ENCODE data around the gene TPCN1. TPM values are rescaled to one million over a fixed set of nuclear protein-coding genes. Genes with fewer than 3 reads are reported as not detected.

TPCN1 gene
- polyA plus RNA-seq, 4 donors, result 12.2 to 70.2 (median 34.4) TPM

- Histone ChIP-seq H3K4me3 (ENCODE audit: low read depth in 1 of 3, low read length in 3 of 3) (no peak overlapping the region), H3K9me3 (ENCODE audit: control insufficient read depth in 2 of 2, insufficient read depth in 1 of 2, low read depth in 1 of 2, low read length in 1 of 2) (no peaks in the 10 kb centered on the region), H3K27ac (ENCODE audit: low read depth in 1 of 3, low read length in 2 of 3) (no peak overlapping the region), H3K27me3 (ENCODE audit: control insufficient read depth in 3 of 3, insufficient read depth in 3 of 3, low read length in 3 of 3) (no peaks in the 10 kb centered on the region), H3K36me3 (ENCODE audit: control insufficient read depth in 3 of 3, insufficient read depth in 2 of 3, low read depth in 1 of 3, low read length in 3 of 3) (peaks cover 5 to 78% (median 11%) of the 10 kb centered on the region in 3 donors), H3K4me1 (ENCODE audit: control insufficient read depth in 3 of 3, insufficient read depth in 2 of 3, low read depth in 1 of 3, low read length in 2 of 3) (peaks cover 0 to 11% (median 0%) of the 10 kb centered on the region in 3 donors)
- DNase-seq, result no peak
- 80 to 87% (median 85%) methylated on average over 13 of the region's 13 CpGs for WGBS, 3 donors
- no peak for FAIRE-seq
Measured at GRCh38 chr12:113297621-113298471, 76.6 kb downstream of the TPCN1 start.

GRCh38 chr12:113298472-113298817 is 77.2 kb downstream of the TPCN1 start:
- Histone ChIP-seq H3K36me3 (ENCODE audit: control insufficient read depth in 3 of 3, insufficient read depth in 2 of 3, low read depth in 1 of 3, low read length in 3 of 3) (peaks cover 3 to 76% (median 7%) of the 10 kb centered on the region in 3 donors), H3K27me3 (ENCODE audit: control insufficient read depth in 3 of 3, insufficient read depth in 3 of 3, low read length in 3 of 3) (no peaks in the 10 kb centered on the region), H3K4me3 (ENCODE audit: low read depth in 1 of 3, low read length in 3 of 3) (no peak overlapping the region), H3K4me1 (ENCODE audit: control insufficient read depth in 3 of 3, insufficient read depth in 2 of 3, low read depth in 1 of 3, low read length in 2 of 3) (peaks cover 0 to 11% (median 0%) of the 10 kb centered on the region in 3 donors), H3K27ac (ENCODE audit: low read depth in 1 of 3, low read length in 2 of 3) (no peak overlapping the region), H3K9me3 (ENCODE audit: control insufficient read depth in 2 of 2, insufficient read depth in 1 of 2, low read depth in 1 of 2, low read length in 1 of 2) (no peaks in the 10 kb centered on the region)
- DNase-seq (no peak), FAIRE-seq (no peak)
- 74 to 83% (median 77%) methylated on average over 5 of the region's 5 CpGs for WGBS, 3 donors

GRCh38 chr12:113298861-113299545 is 77.7 kb downstream of the TPCN1 start:
- DNase-seq (peak in 1 of 2 donors; percentile 19), FAIRE-seq (no peak)
- Histone ChIP-seq H3K4me1 (ENCODE audit: control insufficient read depth in 3 of 3, insufficient read depth in 2 of 3, low read depth in 1 of 3, low read length in 2 of 3) (peaks cover 0 to 11% (median 0%) of the 10 kb centered on the region in 3 donors), H3K4me3 (ENCODE audit: low read depth in 1 of 3, low read length in 3 of 3) (no peak overlapping the region), H3K27ac (ENCODE audit: low read depth in 1 of 3, low read length in 2 of 3) (peak overlapping the region in 2 of 3 donors; percentile 39 to 51), H3K9me3 (ENCODE audit: control insufficient read depth in 2 of 2, insufficient read depth in 1 of 2, low read depth in 1 of 2, low read length in 1 of 2) (no peaks in the 10 kb centered on the region), H3K27me3 (ENCODE audit: control insufficient read depth in 3 of 3, insufficient read depth in 3 of 3, low read length in 3 of 3) (no peaks in the 10 kb centered on the region), H3K36me3 (ENCODE audit: control insufficient read depth in 3 of 3, insufficient read depth in 2 of 3, low read depth in 1 of 3, low read length in 3 of 3) (peaks cover 3 to 72% (median 6%) of the 10 kb centered on the region in 3 donors)
- WGBS, 3 donors, result 73 to 81% (median 80%) methylated on average over 19 to 20 of the region's 20 CpGs

- Histone ChIP-seq H3K4me1 (ENCODE audit: control insufficient read depth in 3 of 3, insufficient read depth in 2 of 3, low read depth in 1 of 3, low read length in 2 of 3) (peaks cover 0 to 11% (median 0%) of the 10 kb centered on the region in 3 donors), H3K36me3 (ENCODE audit: control insufficient read depth in 3 of 3, insufficient read depth in 2 of 3, low read depth in 1 of 3, low read length in 3 of 3) (peaks cover 2 to 72% (median 3%) of the 10 kb centered on the region in 3 donors), H3K9me3 (ENCODE audit: control insufficient read depth in 2 of 2, insufficient read depth in 1 of 2, low read depth in 1 of 2, low read length in 1 of 2) (no peaks in the 10 kb centered on the region), H3K4me3 (ENCODE audit: low read depth in 1 of 3, low read length in 3 of 3) (no peak overlapping the region), H3K27ac (ENCODE audit: low read depth in 1 of 3, low read length in 2 of 3) (peak overlapping the region; percentile 26 to 51 (median 39)), H3K27me3 (ENCODE audit: control insufficient read depth in 3 of 3, insufficient read depth in 3 of 3, low read length in 3 of 3) (no peaks in the 10 kb centered on the region)
- FAIRE-seq, result no peak
- peak; percentile 22 to 73 for DNase-seq
- 25 to 50% (median 42%) methylated on average over 14 of the region's 14 CpGs for WGBS, 3 donors
Measured at GRCh38 chr12:113299619-113300237, 78.5 kb downstream of the TPCN1 start.

- 88 to 93% (median 89%) methylated on average over 6 of the region's 6 CpGs for WGBS, 3 donors
- FAIRE-seq, result no peak
- no peak for DNase-seq
- H3K4me1 ChIP-seq (ENCODE audit: control insufficient read depth in 3 of 3, insufficient read depth in 2 of 3, low read depth in 1 of 3, low read length in 2 of 3), result peaks cover 0 to 11% (median 0%) of the 10 kb centered on the region in 3 donors
- H3K27me3 ChIP-seq (ENCODE audit: control insufficient read depth in 3 of 3, insufficient read depth in 3 of 3, low read length in 3 of 3), result no peaks in the 10 kb centered on the region
- no peak overlapping the region for H3K4me3 ChIP-seq (ENCODE audit: low read depth in 1 of 3, low read length in 3 of 3)
- no peak overlapping the region for H3K27ac ChIP-seq (ENCODE audit: low read depth in 1 of 3, low read length in 2 of 3)
- peaks cover 0 to 63% (median 0%) of the 10 kb centered on the region in 3 donors for H3K36me3 ChIP-seq (ENCODE audit: control insufficient read depth in 3 of 3, insufficient read depth in 2 of 3, low read depth in 1 of 3, low read length in 3 of 3)
- no peaks in the 10 kb centered on the region for H3K9me3 ChIP-seq (ENCODE audit: control insufficient read depth in 2 of 2, insufficient read depth in 1 of 2, low read depth in 1 of 2, low read length in 1 of 2)
Measured at GRCh38 chr12:113301811-113302210, 80.5 kb downstream of the TPCN1 start.

- H3K4me1 ChIP-seq (ENCODE audit: control insufficient read depth in 3 of 3, insufficient read depth in 2 of 3, low read depth in 1 of 3, low read length in 2 of 3), result peaks cover 0 to 11% (median 0%) of the 10 kb centered on the region in 3 donors
- WGBS, 3 donors, result 83 to 94% (median 94%) methylated on average over 8 of the region's 8 CpGs
- H3K27me3 ChIP-seq (ENCODE audit: control insufficient read depth in 3 of 3, insufficient read depth in 3 of 3, low read length in 3 of 3), result no peaks in the 10 kb centered on the region
- FAIRE-seq (no peak), DNase-seq (no peak)
- peaks cover 0 to 62% (median 3%) of the 10 kb centered on the region in 3 donors for H3K36me3 ChIP-seq (ENCODE audit: control insufficient read depth in 3 of 3, insufficient read depth in 2 of 3, low read depth in 1 of 3, low read length in 3 of 3)
- H3K27ac ChIP-seq (ENCODE audit: low read depth in 1 of 3, low read length in 2 of 3), result no peak overlapping the region
- no peak overlapping the region for H3K4me3 ChIP-seq (ENCODE audit: low read depth in 1 of 3, low read length in 3 of 3)
- no peaks in the 10 kb centered on the region for H3K9me3 ChIP-seq (ENCODE audit: control insufficient read depth in 2 of 2, insufficient read depth in 1 of 2, low read depth in 1 of 2, low read length in 1 of 2)
Measured at GRCh38 chr12:113302466-113302865, 81.2 kb downstream of the TPCN1 start.

GRCh38 chr12:113302886-113303640 is 81.8 kb downstream of the TPCN1 start:
- no peaks in the 10 kb centered on the region for H3K27me3 ChIP-seq (ENCODE audit: control insufficient read depth in 3 of 3, insufficient read depth in 3 of 3, low read length in 3 of 3)
- DNase-seq (no peak), FAIRE-seq (no peak)
- H3K4me1 ChIP-seq (ENCODE audit: control insufficient read depth in 3 of 3, insufficient read depth in 2 of 3, low read depth in 1 of 3, low read length in 2 of 3), result peaks cover 0 to 11% (median 0%) of the 10 kb centered on the region in 3 donors
- H3K9me3 ChIP-seq (ENCODE audit: control insufficient read depth in 2 of 2, insufficient read depth in 1 of 2, low read depth in 1 of 2, low read length in 1 of 2), result no peaks in the 10 kb centered on the region
- WGBS, 3 donors, result 68 to 90% (median 83%) methylated on average over 19 of the region's 19 CpGs
- peaks cover 2 to 61% (median 6%) of the 10 kb centered on the region in 3 donors for H3K36me3 ChIP-seq (ENCODE audit: control insufficient read depth in 3 of 3, insufficient read depth in 2 of 3, low read depth in 1 of 3, low read length in 3 of 3)
- H3K27ac ChIP-seq (ENCODE audit: low read depth in 1 of 3, low read length in 2 of 3), result no peak overlapping the region
- H3K4me3 ChIP-seq (ENCODE audit: low read depth in 1 of 3, low read length in 3 of 3), result no peak overlapping the region

All from small intestine (tissue), 7 donors.